ENCODE results near the gene HS1BP3. TPM values are rescaled to one million over a fixed set of nuclear protein-coding genes. Genes with fewer than 3 reads are reported as not detected.

The HS1BP3 gene
- polyA plus RNA-seq, 1 donor = 10.3 TPM

- no peak for DNase-seq
These were observed 12.5 kb upstream of the HS1BP3 start for GRCh38 chr2:20663196-20664070.

GRCh38 chr2:20662308-20662937 is 11.5 kb upstream of the HS1BP3 start:
- DNase-seq = no peak

- DNase-seq = peak; percentile 72
These were observed 10.8 kb upstream of the HS1BP3 start for GRCh38 chr2:20661421-20662307.

GRCh38 chr2:20660506-20661420 is 9.9 kb upstream of the HS1BP3 start:
- DNase-seq = no peak

- no peak for DNase-seq
These were observed 6.8 kb upstream of the HS1BP3 start for GRCh38 chr2:20657522-20658235.

- no peak for DNase-seq
These were observed 5.7 kb upstream of the HS1BP3 start for GRCh38 chr2:20656561-20656960.

GRCh38 chr2:20654535-20654813 is 3.6 kb upstream of the HS1BP3 start:
- no peak for DNase-seq

- no peak for DNase-seq
These were observed 3.0 kb upstream of the HS1BP3 start for GRCh38 chr2:20653695-20654534.

GRCh38 chr2:20652673-20653575 is 2.0 kb upstream of the HS1BP3 start:
- DNase-seq = no peak

GRCh38 chr2:20652141-20652540 is 1.2 kb upstream of the HS1BP3 start:
- no peak for DNase-seq

GRCh38 chr2:20651731-20652099 is 817 bp upstream of the HS1BP3 start:
- no peak for DNase-seq

- DNase-seq = no peak
These were observed 463 bp downstream of the HS1BP3 start for GRCh38 chr2:20650393-20650876.

- no peak for DNase-seq
These were observed 922 bp downstream of the HS1BP3 start for GRCh38 chr2:20649976-20650375.

- no peak for DNase-seq
These were observed 1.3 kb downstream of the HS1BP3 start for GRCh38 chr2:20649576-20649975.

GRCh38 chr2:20648831-20649230 is 2.1 kb downstream of the HS1BP3 start:
- DNase-seq = no peak

GRCh38 chr2:20648206-20648605 is 2.7 kb downstream of the HS1BP3 start:
- DNase-seq = no peak

GRCh38 chr2:20647738-20648137 is 3.2 kb downstream of the HS1BP3 start:
- DNase-seq = no peak

- DNase-seq = no peak
These were observed 3.7 kb downstream of the HS1BP3 start for GRCh38 chr2:20647211-20647610.

- DNase-seq = no peak
These were observed 4.5 kb downstream of the HS1BP3 start for GRCh38 chr2:20646446-20646845.

Measured in hindlimb muscle (tissue), 1 donor.